SKM-1 (cell line): ENCODE results near the gene AGXT2.
"Not testable (repeated sequence)": the region's sequence is repeated elsewhere in the genome, so short reads cannot be mapped to it uniquely, and the experiment has no call there.

ENCODE experiments used
- DNase-seq: peaks from one replicate; lab custom pipeline; 2025; ENCODE audit not compliant: unreplicated experiment; lab: John Stamatoyannopoulos, UW

AGXT2 gene

DNA sequence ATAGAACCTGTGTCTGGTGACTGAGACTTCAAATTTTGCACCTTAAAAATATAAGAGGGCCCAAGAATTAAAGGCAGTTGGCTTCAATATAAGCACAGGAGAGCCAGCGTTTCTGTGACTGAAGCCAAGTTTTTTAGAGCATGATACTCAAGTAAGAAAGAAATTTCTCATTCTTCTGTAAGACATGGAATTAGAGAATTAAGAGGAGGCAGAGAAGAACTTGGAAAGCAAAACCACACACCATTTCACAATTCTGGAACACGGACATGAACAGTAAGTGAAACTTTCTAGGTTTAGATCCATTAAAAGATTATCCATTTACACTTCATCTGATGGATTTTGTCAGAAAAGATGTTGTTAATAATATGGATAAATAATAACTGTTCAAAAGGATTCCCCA lies 8.9 kb upstream of the AGXT2 start:
- DNase-seq = no peak

DNA sequence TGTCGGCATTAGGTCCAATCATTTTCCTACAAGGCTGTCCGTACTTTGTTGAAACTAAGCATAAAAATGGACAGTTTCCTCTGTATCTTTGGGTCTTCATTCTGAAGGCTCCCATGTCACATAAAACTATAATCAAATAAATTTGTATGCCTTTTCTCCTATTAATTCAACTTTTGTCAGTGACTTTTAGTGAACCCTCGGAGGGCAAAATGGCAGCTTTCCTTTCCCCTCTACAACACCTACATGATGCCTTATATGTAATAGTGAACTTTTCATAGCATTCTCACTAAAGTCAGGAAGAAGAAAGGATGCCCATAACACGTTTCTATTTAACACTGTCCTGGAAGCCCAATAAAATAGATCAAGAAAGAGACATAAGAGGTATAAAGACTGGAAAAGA lies 5.1 kb upstream of the AGXT2 start:
- no peak for DNase-seq

DNA sequence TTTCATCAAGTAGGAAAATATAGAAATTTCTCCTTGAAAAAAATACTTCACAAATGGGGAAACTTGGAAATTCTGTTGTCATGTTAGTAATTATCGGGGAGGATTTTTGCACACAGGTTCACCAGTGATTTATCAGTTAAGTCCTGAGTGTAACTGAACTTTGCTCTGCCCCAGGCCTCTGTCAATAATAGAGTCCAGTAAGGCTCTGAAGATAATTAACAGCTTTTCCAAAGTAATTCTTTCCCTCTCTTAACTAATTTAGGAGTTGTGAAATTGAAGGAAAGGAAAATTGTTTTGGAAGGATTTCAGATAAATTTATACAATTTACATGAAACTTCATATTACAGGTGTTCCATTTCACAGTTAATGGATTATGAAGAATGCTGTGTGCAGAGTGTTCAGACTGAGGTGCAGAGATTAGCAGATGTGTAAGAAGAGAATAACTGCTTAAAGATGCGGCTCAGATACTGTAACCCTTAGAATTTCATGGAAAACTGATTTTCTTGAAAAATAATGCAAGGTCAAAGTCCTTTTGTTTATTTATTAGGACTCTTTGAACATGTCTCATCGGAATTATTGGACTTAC lies 2.9 kb upstream of the AGXT2 start:
- DNase-seq = no peak

DNA sequence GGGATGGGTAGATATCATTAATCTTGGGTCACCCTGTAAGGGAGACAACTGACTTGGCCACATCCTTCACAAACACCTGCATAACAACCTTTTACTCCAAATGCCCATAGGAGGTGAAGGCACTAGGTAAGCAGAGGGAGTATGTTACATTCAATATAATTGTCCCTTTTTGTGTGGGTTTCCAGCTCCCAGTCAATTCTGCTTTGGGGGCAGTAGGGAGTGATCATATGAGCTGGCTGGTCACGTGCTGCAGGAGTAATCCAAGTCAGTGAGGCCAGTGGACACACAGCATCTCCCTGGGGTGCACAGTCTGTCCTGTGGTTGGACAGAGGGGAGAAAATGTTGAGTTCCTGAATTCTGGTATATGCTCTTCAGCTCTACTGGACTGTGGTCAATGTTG lies 1.2 kb upstream of the AGXT2 start:
- no peak for DNase-seq

DNA sequence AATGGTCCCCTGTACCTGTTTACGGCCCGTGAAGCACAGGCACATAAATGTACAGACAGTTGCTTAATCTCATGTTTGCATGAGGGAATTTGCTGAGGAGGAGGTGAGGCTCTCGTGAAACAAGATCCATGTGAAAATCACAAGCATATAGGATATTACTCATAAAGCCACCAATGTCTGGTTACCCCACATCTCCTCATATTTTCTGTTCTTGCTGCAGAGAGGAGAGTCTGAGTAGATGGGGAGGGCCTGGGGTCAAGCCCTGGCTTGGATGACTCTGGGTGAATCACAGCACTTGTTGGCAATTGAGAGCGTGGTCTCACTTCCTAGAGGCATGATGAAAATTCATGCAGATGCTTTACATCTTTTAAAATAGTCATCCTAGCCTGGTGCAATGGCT lies 975 bp downstream of the AGXT2 start:
- DNase-seq = no peak

DNA sequence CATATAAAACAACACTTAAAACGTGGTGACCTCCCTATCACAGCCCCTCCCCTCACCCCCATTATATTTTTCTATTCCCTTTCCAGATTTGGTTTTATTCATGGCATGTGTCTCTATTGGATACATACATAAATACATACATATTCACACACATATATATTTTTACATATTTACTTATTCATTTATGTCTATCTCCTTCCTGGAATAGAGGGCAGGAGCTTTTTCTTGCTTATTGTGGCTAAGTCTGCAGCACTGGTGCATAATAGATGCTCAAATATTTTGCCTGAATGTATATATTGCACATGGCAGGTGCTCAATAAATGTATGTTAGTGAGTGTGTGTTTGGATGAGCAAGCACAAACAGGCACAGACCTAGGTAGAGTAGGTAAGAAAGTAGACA lies 2.5 kb downstream of the AGXT2 start:
- DNase-seq = no peak

DNA sequence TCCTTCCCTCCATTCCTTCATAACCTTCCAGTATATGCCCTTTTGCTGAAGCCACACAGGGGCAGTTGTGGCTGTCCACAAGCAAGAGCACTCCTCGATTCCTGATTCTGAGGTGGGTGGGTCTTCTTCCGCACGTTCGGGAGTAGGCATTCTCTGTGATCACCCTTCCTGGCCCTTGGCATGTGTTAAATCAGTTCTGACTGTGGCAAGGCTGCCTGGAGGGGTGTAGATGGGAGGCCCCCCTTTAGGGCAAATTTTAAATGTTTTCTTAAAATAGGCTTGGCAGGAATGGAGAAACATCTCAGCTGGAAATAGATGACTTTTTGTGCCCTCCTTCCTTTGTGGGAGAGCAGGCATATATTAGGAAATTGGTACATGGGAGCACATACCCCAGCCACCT lies 3.1 kb downstream of the AGXT2 start:
- no peak for DNase-seq

DNA sequence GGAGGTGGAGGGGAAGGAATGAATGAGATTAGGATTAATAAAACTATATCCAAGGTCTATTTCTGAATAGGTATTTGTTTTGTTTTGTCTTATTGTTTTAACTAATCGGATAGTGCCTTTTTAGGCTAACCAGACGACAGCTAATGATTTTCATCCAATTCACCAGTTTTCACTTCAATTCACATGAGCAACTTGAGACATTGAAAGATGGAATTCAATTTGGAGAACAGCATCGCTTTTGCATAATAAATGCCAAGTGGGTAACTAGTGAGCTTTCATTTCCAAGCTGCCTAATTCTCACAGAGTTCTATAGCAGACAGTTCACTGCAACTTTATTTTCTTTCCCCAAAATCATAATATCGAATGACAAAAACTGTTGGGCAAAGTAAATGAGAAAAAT lies 5.0 kb downstream of the AGXT2 start:
- no peak for DNase-seq

DNA sequence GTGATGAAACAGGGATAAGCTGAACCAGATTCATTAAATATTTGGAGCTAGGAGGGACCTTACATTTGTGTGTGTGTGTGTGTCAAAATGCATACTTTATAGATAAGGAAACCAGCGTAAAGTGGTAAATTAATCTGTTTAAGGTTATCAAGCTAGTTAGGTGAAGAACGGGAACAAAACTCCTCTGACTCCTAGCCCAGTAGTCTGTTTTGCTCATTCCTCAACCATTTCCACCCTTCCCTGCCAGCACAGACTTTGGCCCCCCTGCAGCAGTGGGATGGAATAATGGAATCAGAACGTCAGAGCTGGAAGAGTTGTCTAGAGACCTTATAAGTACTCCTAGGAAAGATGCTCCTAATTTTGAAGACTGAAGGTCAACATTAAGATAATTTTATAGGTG lies 6.5 kb downstream of the AGXT2 start:
- no peak for DNase-seq

DNA sequence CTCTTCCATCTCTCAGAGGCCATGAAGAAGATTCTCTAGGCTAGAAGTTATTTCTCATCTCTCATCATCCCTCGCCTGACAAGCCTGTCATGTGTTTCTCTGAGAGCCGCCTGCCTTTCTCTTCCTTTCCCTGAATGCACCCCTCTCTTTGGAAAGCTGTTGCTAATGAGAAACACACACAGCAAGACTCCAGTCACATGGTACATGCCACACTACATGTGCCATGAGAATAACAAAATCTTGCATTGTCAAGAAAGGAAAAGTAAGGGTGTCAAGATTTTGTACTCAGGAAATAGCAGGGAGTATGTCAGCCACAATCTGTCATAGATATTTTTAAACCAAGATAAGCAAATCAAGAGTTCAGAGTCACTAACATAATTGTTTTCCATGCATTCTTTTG lies 8.9 kb downstream of the AGXT2 start:
- DNase-seq = no peak

DNA sequence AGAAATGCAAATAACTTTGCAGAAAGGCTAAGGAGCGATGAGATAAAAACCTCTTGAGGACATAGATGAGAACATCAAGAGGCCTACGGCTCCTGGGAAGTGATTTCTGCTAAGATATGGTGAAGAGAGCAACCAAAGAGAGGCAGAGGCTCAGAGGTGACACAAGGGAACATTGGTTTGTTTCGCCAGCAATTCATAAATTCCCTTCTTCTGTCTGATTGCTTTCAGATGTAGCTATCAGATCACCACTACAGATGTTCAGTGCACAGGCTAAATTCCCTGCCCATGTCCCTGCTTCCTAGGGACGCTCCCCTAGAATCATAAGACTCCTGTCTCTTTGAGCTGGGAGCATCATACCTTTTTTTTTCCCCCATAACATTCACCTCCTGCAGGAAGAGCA lies 11.2 kb downstream of the AGXT2 start:
- DNase-seq = no peak

DNA sequence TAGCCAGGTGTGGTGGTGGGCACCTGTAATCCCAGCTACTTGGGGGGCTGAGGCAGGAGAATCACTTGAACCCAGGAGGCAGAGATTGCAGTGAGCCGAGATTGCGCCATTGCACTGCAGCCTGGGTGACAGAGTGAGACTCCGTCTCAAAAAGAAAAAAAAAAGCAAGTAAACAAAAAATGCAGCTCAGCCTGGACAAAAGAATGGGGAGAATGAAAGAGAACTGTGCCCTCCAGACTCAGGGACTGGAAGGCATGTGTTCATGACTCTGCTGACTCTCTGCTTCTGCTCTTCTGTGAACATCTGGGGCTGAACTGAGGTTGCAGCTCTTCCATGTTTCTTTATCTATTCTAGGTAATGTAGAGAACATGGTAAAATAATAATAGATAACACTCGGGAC lies 11.8 kb downstream of the AGXT2 start:
- DNase-seq = not testable (repeated sequence)

DNA sequence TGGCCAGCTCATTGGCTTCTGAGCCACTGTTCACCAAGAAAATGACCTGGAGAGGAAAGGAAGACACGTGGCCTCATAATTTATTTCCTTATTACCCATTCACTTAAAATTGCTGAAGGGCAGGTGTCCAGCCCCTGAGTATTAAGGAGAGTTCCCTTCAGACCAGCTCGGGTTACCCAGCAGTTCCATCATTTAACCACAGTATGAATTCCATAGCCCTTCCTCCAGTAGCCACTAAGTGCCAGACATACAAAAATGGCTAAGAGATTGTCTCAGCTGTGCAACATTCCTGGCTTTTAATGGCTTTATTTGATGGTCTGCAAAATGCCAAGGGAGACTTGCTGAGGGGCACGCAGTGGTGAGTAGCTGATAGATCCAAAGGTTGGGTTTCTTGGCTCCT lies 12.5 kb downstream of the AGXT2 start:
- DNase-seq = no peak

DNA sequence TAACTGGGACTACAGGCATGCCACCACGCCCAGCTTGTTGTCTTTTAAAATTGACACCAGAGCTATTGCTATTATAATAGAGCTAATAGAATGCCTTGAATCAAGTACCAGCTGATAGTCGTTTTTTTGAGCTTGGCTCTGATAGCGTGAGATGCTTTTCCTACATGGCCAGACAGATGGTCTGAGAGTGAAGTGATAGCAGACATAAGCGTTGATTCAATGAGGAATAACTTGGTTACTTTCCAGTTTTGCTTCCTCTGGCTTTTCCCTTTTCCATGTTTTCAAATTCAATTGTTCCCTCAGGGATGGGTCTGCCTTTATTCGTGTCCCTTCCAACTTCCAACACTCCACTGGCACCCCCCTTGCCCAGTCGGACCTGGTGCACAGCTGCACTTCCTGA lies 15.4 kb downstream of the AGXT2 start:
- DNase-seq = no peak

DNA sequence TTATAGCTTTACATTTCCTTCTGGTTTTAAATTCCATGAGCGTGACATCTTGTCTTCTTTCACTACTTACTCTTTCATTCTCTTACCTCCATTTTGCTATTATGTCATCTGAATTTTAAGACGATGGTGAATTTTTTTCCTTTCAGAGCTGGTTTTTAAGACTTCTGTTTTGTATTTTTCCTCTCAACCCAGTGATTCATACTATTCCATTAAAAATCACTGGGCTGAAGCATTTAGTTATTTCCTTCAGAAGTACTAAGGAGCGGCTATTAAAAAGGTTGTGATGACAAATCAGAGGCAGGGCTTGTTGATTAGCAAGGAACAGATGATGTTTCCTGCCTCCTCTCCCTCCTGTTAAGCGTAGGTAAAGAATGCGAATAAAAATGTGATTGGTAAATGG lies 16.5 kb downstream of the AGXT2 start:
- no peak for DNase-seq

DNA sequence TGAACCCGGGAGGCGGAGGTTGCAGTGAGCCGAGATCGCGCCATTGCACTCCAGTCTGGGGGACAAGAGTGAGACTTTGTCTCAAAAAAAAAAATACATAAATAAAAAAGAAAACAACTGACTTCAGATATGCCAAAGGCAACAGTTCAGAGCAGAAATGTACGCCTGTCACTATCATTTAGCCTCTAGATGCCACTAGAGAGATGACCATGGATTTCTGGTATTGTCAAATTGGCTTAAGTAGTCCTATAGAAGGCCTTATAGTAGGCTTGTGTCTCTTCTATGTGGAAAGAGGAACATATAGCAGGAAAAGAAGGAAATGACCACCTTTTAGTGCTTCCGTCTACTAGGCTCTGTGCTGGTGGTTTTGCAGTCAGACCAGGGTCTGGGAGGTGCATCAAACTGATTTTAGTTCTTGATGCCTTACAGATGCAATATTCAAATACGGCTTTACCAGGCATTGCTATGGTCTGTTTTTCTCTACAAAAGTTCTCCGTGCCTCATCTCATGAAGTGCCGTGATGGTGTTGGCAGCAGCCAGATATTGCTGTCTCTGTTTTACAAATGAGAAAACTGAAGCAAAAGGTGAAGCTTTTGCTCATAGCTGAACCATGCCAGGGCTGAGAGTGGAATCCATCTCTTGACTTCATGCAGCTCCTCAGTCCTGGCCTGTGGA lies 17.2 kb downstream of the AGXT2 start:
- DNase-seq = no peak

DNA sequence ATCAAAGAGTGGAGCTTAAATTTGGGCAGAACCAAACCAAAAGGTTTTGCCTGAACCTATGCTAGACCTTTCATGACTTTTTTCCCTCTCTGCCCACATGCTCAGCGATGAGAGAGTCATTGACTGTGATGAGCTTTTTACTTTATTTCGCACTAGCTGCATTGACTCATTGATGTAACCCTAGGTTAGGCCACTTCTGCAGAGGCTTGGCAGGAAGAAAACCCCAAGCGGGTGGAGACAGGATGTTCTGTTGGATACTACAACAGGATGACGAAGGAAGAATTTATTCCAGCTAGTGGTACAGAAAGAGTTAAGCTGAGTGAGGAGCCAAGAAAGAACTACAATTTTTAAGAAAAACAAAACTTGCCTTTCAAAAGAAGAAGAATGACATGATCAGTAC lies 18.4 kb downstream of the AGXT2 start:
- no peak for DNase-seq

DNA sequence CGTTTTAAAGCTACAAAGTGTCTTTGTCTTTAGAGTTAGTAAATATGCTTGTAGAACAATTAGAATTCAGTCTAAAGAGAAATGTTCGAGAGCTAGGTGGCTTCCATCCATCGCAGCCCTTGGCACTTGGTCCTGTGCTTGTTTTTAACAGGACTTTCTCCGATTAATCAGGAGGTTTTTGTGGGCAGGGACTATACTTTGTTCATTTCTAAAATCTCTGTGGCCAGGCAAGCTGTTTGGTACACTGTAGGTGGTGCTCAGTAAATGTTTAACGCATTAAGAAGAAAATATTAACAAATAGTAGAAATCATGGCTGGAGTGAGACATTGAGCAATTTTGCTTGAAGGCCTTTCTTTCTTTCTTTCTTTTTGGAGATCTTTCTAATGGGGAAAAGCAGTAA lies 20.8 kb downstream of the AGXT2 start:
- no peak for DNase-seq

DNA sequence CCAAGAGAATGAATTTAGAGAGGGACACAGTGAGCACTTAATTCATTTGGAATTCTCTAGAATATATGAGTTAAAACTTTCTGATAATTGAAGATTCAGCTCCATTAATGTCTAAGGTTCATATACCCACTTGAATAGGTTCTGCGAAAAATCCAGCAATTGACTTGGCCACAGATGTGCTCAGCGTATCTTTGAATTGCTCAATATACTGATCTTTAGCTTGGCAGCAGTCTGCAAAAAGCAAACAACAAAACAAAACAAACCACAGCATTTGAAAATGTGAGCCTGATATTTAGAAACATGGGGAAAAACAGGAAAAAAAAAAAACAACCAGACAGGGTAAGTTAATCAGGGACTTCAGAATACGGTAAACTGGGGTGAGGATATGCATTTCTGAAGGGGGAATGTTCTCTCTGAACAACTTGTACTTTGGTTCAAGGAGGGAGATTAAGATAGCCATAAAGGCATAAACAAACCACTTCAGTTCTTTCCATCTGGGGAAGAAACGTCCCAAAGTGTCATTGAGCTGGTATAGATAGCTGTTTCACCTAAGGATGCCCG lies 21.4 kb downstream of the AGXT2 start:
- DNase-seq = no peak

DNA sequence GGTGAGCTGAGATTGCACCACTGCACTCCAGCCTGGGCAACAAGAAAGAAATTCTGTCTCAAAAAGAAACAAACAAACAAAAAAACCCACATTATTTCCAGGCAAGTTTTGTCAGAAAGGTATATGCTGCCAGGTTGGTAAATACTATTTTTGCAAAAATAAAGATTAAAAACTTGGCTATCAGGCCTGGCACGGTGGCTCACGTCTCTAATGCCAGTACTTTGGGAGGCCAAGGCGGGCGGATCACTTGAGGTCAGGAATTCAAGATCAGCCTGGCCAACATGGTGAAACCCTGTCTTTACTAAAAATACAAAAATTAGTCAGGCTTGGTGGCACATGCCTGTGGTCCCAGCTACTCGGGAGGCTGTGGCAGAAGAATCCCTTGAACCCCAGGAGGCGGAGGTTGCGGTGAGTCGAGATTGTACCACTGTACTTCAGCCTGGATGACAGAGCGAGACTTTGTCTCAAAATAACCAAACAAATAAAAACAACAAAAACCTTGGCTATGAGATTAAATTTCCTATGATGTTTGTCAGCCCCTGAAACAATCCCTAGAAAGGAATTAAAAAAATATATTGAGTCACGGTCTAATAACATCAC lies 22.7 kb downstream of the AGXT2 start:
- no peak for DNase-seq

DNA sequence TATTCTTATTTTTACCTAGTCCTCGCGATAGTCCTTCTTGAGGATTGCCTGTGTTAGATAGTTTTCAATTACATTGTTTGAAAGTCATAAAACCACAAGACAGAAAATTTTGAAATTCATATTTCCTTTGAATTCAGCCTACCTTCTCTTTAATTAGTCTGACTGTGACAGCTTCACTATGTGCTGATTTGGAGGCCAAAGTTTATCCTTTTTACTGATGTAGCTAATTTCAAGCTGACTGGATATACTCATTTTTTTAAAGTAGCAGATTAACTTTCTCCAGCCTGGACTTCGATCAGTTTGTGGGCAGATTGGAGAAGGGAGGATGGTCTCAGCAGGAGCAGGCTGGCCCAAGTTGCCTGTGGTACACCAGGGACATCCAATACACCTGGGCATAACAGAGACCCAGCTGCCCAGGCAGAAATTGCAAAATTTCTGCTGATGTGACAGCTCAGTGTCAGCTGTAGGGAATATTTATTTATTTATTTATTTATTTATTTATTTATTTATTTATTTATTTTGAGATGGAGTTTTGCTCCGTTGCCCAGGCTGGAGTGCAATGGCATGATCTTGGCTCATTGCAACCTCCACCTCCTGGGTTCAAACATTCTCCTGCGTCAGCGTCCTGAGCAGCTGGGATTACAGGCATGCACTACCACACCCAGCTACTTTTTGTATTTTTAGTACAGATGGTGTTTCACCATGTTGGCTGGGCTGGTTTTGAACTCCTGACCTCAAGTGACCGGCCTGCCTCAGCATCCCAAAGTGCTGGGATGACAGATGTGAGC lies 24.2 kb downstream of the AGXT2 start:
- no peak for DNase-seq
